SK-N-MC (cell line): ENCODE results near the gene BMP10.

Experiments used
- EZH2 ChIP-seq: fragments of 200-600 bp; sonication (generic); IDR thresholded peaks from one replicate; pipeline ENCODE4 v1.6.1; 2017; ENCODE audit warnings: antibody characterized with exemption
- POLR2AphosphoS5 ChIP-seq: IDR thresholded peaks from 2 replicates; pipeline ENCODE4 v1.6.1; 2012; ENCODE audit warnings: mild to moderate bottlenecking, low read depth, low read length, borderline replicate concordance

GRCh38 chr2:68880213-68880612 is 9.0 kb upstream of the BMP10 start:
- TF ChIP-seq POLR2AphosphoS5 (no peak), EZH2 (no peak)
